HK-2 (cell line): ENCODE results near the gene RAB11FIP4.

Experiments
- DNase-seq: peaks from one replicate; pipeline ENCODE4 v3.0.0-alpha.2; 2018; ENCODE audit not compliant: unreplicated experiment

RAB11FIP4 gene

DNA sequence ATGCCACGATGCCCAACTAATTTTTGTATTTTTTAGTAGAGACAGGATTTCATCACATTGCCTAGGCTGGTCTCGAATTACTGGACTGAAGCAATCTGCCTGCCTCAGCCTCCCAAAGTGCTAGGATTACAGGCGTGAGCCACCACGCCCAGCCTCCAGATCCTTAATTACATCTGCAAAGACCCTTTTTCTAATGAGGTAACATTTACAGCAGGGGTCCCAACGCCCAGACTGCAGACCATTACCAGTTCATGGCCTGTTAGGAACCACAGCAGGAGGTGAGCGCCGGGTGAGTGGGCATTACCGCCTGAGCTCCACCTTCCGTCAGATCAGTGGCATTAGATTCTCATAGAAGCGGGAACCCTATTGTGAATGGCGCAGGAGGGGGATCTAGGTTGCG, 4.0 kb upstream of the RAB11FIP4 start:
- DNase-seq, result no peak

GRCh38 chr17:31388351-31388750, 3.1 kb upstream of the RAB11FIP4 start:
- DNase-seq, result no peak

DNA sequence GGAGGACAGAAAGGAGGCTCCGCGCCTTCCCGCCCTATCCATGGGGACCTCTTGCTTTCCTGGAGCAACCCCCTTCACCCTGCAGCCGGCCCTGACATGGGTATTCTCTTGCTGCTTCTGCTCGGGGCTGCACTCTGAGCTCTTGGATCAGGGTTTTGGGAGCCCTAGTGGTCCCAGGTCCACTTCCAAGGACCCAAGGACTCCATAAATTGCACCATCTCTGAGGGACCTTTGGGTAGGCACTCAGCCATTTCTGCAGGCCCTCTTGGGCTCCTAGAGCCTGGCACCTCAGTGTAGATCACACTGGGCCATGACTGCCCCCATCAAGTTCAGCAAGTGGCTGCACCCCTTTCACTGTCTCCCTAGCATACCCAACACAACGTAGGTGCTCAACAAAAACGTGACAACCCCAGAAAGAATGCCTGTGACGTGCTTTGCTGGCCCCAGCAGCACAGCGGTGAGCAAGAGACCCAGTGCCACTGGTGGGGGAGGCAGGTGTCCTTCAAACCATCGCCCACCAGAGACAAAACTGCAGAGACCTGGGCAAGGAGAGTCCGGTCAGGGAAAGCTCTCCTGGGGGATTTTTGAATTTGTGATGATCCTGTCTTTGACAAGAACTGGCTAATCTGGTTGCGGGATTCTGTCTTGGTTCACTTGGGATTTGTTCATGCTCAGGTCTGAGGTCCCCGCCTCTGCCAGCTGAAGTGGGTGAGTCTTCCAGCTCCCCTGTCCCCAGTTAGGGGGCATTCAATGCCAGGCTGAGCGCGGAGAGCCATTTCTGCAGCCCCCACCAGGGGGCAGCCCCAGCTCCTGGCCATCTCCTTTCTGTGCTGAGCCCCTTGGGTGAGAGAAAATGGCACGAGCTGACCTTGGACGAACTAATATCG, 2.5 kb upstream of the RAB11FIP4 start:
- no peak for DNase-seq

- DNase-seq, result no peak
Measured at GRCh38 chr17:31389657-31390381, 1.7 kb upstream of the RAB11FIP4 start.

GRCh38 chr17:31390426-31390747, 1.1 kb upstream of the RAB11FIP4 start:
- DNase-seq, result no peak

DNA sequence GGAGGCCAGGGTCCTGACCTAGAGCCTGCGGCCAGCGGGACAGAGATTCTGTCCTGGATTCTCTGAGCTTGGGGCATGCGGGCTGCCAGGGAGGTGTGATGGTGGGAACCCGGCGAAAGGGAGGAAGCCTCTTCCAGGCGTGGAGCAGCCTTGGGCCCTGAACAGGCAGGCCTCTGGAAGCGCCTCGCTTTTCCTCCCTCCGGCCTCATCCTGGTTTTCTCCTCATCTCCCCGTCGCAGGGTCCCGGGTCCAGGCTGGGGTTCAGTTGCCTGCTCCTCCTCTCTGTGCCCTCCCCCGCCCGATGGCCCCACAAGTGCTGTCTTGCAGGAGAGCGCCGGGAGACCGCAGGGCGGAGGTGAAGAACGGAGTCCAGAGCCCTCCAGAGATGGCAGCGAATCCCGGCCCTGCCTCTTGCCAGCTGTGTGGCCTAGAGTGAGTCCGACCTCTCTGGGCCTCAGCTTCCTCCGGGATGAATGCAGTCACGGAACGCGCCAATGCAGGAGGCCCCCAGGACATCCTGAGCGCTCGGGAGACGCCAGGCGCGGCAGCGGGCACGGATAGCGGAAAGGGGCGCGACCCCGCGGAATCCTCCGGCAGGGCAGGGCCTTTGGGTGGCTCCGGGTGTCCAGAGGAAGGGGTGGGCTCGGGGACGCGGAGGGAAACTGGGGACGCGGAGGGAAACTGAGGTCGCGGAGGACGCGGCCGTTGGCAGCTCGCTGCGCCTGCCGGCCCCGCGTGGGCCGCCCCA, 553 bp upstream of the RAB11FIP4 start:
- no peak for DNase-seq

GRCh38 chr17:31392002-31392855, 754 bp downstream of the RAB11FIP4 start:
- no peak for DNase-seq

DNA sequence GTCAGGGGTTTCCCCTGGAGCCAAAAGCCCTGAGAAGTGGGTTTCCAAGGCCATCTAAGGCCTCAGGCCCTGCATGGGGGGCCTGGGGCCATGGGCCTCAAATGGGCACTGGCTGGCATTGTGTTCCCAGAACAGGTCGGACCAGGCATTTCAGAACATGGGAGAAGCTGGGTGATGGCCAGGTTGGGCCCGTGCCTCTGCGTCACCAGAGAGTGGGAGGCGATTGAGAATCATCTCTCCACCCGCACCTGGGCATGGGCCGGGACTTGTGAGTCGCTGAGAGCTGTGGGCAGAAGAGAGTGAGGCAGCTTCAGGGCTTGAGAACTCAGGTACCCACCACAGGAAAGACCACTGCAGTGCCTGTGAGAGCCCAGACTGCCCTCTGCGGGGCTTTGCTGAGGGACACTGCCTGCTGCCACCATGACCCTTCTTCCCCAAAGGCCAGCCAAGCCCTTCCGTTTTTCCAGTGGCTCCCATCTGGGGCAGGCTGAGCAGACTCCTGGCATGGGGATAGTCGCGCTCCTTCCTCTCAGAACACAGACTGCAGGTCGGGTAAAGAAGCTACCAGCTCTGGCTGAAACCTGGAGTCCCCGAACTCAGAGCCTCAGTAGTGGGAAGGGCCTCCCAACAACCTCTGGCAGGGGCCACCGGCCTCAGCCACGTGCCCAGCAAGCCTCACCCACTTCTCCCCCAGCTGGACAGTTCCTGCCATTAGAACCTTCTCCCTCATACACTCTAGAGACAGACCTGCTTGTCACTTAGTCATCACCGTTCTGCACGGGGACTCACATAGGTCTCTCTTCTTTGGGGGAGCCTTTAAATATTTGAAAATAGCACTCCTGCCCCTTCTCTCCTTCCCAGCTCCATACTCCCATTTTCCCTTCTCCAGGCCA, 1.6 kb downstream of the RAB11FIP4 start:
- no peak for DNase-seq

DNA sequence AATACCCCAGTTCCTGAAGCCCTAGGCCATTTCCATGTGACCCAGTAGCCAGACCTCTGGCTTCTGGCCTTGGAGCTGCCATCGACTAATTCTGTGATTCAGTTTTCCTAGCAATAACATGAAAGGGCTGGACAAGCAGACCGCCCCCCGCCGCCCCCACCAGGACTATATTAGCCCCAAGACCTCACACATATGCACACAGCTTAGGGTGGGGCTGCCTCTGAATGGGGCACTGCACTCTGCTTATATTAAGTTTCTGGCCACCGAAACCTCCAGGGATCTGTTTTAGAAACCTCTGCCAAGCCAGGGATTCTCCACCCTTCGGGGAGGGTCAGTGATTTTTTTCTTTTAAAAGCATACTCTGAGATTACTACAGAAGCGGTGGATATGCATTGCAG, 2.3 kb downstream of the RAB11FIP4 start:
- DNase-seq, result no peak

GRCh38 chr17:31394544-31394943, 3.1 kb downstream of the RAB11FIP4 start:
- peak; percentile 70 for DNase-seq

- no peak for DNase-seq
Measured at GRCh38 chr17:31397256-31397939, 5.9 kb downstream of the RAB11FIP4 start.

GRCh38 chr17:31398381-31399311, 7.2 kb downstream of the RAB11FIP4 start:
- no peak for DNase-seq

DNA sequence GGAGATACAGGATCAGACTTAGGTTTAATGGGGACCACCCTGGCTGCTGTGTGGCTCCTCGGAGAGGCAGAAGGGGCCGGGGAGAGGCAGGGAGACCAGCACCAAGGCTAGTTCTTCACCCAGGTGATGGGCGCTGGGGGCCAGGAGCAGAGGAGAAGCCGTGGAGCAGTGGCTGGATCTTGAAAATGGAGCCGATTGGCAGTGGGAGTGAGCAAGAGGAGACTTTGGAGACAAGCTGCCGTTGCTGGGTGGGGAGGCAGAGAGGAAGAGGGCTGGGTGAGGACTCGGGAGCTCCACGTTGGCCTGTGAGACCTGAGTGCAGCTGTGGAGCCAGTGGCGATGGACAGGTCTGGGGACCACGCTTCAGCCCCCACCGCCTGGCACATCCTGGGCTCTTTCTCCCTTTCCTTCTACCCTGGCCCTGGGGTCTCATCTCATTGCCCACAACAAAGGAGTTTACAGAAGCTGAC, 9.0 kb downstream of the RAB11FIP4 start:
- DNase-seq, result no peak

GRCh38 chr17:31401456-31402254, 10.2 kb downstream of the RAB11FIP4 start:
- no peak for DNase-seq

- no peak for DNase-seq
Measured at GRCh38 chr17:31404028-31404949, 12.8 kb downstream of the RAB11FIP4 start.

DNA sequence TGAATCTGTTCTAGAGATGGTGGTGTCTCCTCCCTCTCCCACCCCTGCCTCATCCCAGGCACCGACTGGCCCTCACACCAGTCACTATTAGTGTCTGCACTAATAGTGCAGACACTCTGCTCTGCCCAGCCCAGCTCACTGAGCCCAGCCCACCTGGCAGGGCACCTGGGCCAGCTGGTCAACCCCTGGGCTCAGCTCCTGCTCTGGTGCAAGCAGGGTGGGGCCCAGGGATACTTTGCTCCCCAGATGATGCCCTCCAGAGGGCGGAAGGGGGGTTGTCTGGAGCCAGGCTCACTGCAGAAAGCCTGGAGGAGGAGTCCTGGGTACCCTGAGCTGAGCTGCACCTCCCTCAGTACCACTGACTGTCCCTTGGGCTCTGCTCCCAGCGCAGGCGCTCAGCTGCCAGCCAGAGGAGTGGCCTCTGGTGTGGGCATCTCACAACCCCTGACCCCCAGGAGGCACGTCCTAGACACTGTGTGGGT, 14.5 kb downstream of the RAB11FIP4 start:
- DNase-seq, result no peak

DNA sequence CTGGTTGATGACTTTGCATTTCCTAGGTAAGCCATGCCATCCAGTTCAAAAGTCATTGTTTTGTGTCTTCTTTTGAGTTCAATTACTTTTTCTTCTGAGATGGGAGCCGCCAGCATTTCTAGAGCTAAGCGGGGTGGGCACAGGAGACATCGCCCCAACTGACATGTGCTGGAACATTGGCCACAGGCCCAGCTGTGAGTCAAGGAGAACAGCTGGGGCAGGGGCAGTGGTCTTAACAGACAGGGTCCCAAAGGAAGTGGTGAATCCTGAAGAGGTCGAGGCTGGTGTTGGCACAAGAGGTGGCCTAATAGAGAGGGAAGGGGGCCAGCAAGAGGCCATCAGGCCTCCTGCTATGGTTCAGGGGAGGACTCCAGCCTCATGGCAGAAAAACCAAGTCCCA, 17.1 kb downstream of the RAB11FIP4 start:
- DNase-seq, result no peak
